Keratinocyte (primary cell): ENCODE results near the gene SH3PXD2A. TPM values are rescaled to one million over a fixed set of nuclear protein-coding genes. Genes with fewer than 3 reads are reported as not detected.

ENCODE experiments used
- DNase-seq: peaks from one replicate; pipeline ENCODE4 v3.0.0-alpha.2; 2011; ENCODE audit warnings: low read depth, missing footprints, low spot score
- FAIRE-seq: peaks from 2 replicates; lab custom pipeline; 2011; peaks lifted over from hg19 to GRCh38; lab: Jason Lieb, UNC
- H2AFZ ChIP-seq: 2 replicates; pipeline ENCODE4 v1.6.0; 2012; ENCODE audit warnings: low read length, control low read depth, inconsistent platforms; ENCODE audit not compliant: control insufficient read depth
- H3K27ac ChIP-seq: 2 replicates; pipeline ENCODE4 v1.5.1; 2011; ENCODE audit warnings: low read length; ENCODE audit not compliant: control insufficient read depth, insufficient read depth
- H3K27me3 ChIP-seq: 3 replicates; pipeline ENCODE4 v1.6.0; 2011; ENCODE audit warnings: low read length; ENCODE audit not compliant: control insufficient read depth, insufficient read depth; ENCODE audit errors: extremely low read depth
- H3K36me3 ChIP-seq, 2 experiments: 2 replicates in 1 of 2; 3 replicates in 1 of 2; pipeline ENCODE4 v1.5.1; 2011; ENCODE audit warnings: low read length in 2 of 2, mild to moderate bottlenecking in 1 of 2; ENCODE audit not compliant: control insufficient read depth in 2 of 2, insufficient read depth in 2 of 2; ENCODE audit errors: extremely low read depth in 1 of 2
- H3K4me1 ChIP-seq: 3 replicates; pipeline ENCODE4 v1.5.1; 2011; ENCODE audit warnings: low read length; ENCODE audit not compliant: control insufficient read depth, insufficient read depth; ENCODE audit errors: extremely low read depth
- H3K4me2 ChIP-seq: 3 replicates; pipeline ENCODE4 v1.6.0; 2011; ENCODE audit warnings: low read depth, low read length; ENCODE audit not compliant: control insufficient read depth, insufficient read depth; ENCODE audit errors: extremely low read depth
- H3K4me3 ChIP-seq, 3 experiments: fragments of 200-600 bp in 1 of 3; sonication (generic) in 1 of 3; 2 replicates in 2 of 3; 3 replicates in 1 of 3; pipeline ENCODE4 v1.5.1; 2011 to 2016; ENCODE audit warnings: low read length in 3 of 3, mild to moderate bottlenecking in 3 of 3, control low read depth in 2 of 3, inconsistent platforms in 1 of 3, low read depth in 1 of 3, mixed read lengths in 1 of 3, mixed run types in 1 of 3, moderate library complexity in 1 of 3; ENCODE audit not compliant: control insufficient read depth in 2 of 3, insufficient read depth in 2 of 3; ENCODE audit errors: extremely low read depth in 1 of 3
- H3K79me2 ChIP-seq: 2 replicates; pipeline ENCODE4 v1.6.0; 2012; ENCODE audit warnings: low read length; ENCODE audit not compliant: control insufficient read depth, insufficient read depth
- H3K9ac ChIP-seq: 3 replicates; pipeline ENCODE4 v1.6.0; 2011; ENCODE audit warnings: low read length; ENCODE audit not compliant: control insufficient read depth, insufficient read depth; ENCODE audit errors: extremely low read depth
- H3K9me1 ChIP-seq: 3 replicates; pipeline ENCODE4 v1.6.0; 2011; ENCODE audit warnings: low read length; ENCODE audit not compliant: control insufficient read depth, insufficient read depth; ENCODE audit errors: extremely low read depth
- H3K9me3 ChIP-seq: 2 replicates; pipeline ENCODE4 v1.5.1; 2012; ENCODE audit warnings: low read depth, low read length; ENCODE audit not compliant: control insufficient read depth
- H4K20me1 ChIP-seq: 3 replicates; pipeline ENCODE4 v1.6.0; 2011; ENCODE audit warnings: low read length; ENCODE audit not compliant: control insufficient read depth, insufficient read depth; ENCODE audit errors: extremely low read depth
- CTCF ChIP-seq, 3 experiments: IDR thresholded peaks in 1 of 3; conservative IDR thresholded peaks in 1 of 3; optimal IDR thresholded peaks in 1 of 3; 2 replicates in 2 of 3; 3 replicates in 1 of 3; pipeline versions ENCODE3 to v1.5.1; 2011; ENCODE audit warnings: low read length in 3 of 3, mild to moderate bottlenecking in 3 of 3, moderate library complexity in 2 of 3, control low read depth in 1 of 3, inconsistent platforms in 1 of 3; ENCODE audit not compliant: insufficient read depth in 2 of 3; ENCODE audit errors: extremely low read depth in 1 of 3
- EZH2 ChIP-seq: IDR thresholded peaks from one replicate; pipeline ENCODE4 v1.6.1; 2012; ENCODE audit warnings: inconsistent platforms, mild to moderate bottlenecking, low read length, moderate library complexity
- dilution Hi-C: fragments of 300-500 bp; cut with MboI; formaldehyde crosslinking; loops from one replicate; pipeline ENCODE4 v1.7.0; 2020; ENCODE audit warnings: low sequenced_read_pairs; ENCODE audit not compliant: extremely low pct_ligation_motif_present
- polyA plus RNA-seq, 5 experiments: library from polyadenylated mRNA; depleted of rRNA in 3 of 5; stranded (reverse) in 3 of 5; stranded (forward) in 1 of 5; unstranded in 1 of 5; fragments of >200 nt; gene quantifications; 1 replicate in 1 of 5; 2 replicates in 3 of 5; 3 replicates in 1 of 5; pipeline versions ENCODE4 v1.2.1 to v1.2.3, GENCODE V29; 2011 to 2012; ENCODE audit warnings: missing spikeins in 2 of 5, low read depth in 1 of 5, low replicate concordance in 1 of 5

Gene SH3PXD2A
- polyA plus RNA-seq, 1 donor (not counting 4 experiments of a cell fraction or from before 2014, with no cell fraction given), result 33.9 TPM

- FAIRE-seq, result no peak
Measured at GRCh38 chr10:103559776-103560175, 295.6 kb downstream of the SH3PXD2A start.

GRCh38 chr10:103558911-103559310, 296.5 kb downstream of the SH3PXD2A start:
- no peak for FAIRE-seq
- H3K79me2 ChIP-seq, result no peaks in the 10 kb centered on the region
- dilution Hi-C loops, result no loop called here
- no peak for DNase-seq
- H3K9me3 ChIP-seq, result no peaks in the 10 kb centered on the region
- H3K27me3 ChIP-seq, result peaks cover 49% of the 10 kb centered on the region
- no peak overlapping the region for H3K4me3 ChIP-seq
- TF ChIP-seq CTCF (optimal IDR thresholded peaks at IDR 0.05 in 1 of 3, IDR thresholded peaks at IDR 0.05 in 1 of 3, conservative IDR thresholded peaks at IDR 0.05 in 1 of 3; ENCODE audit: extremely low read depth in 1 of 3, insufficient read depth in 2 of 3, low read length in 3 of 3), result no peak
- TF ChIP-seq EZH2, result no peak
- H3K9ac ChIP-seq, result no peak overlapping the region
- no peaks in the 10 kb centered on the region for H4K20me1 ChIP-seq
- H3K4me2 ChIP-seq, result no peak overlapping the region
- no peaks in the 10 kb centered on the region for H3K4me1 ChIP-seq
- no peak overlapping the region for H3K27ac ChIP-seq
- H2AFZ ChIP-seq, result no peak overlapping the region
- H3K36me3 ChIP-seq, result no peaks in the 10 kb centered on the region
- no peaks in the 10 kb centered on the region for H3K9me1 ChIP-seq

More at GRCh38 chr10:103559776-103560175, 295.6 kb downstream of the SH3PXD2A start:
- H3K27me3 ChIP-seq, result peaks cover 42% of the 10 kb centered on the region
- no peak for DNase-seq
- no peaks in the 10 kb centered on the region for H4K20me1 ChIP-seq
- H3K79me2 ChIP-seq, result no peaks in the 10 kb centered on the region
- H3K9me1 ChIP-seq, result no peaks in the 10 kb centered on the region
- H3K9me3 ChIP-seq, result no peaks in the 10 kb centered on the region
- H3K4me1 ChIP-seq, result no peaks in the 10 kb centered on the region
- H3K9ac ChIP-seq, result no peak overlapping the region
- no peaks in the 10 kb centered on the region for H3K36me3 ChIP-seq
- dilution Hi-C loops, result no loop called here
- TF ChIP-seq EZH2, result no peak
- no peak for TF ChIP-seq CTCF (optimal IDR thresholded peaks at IDR 0.05 in 1 of 3, IDR thresholded peaks at IDR 0.05 in 1 of 3, conservative IDR thresholded peaks at IDR 0.05 in 1 of 3; ENCODE audit: extremely low read depth in 1 of 3, insufficient read depth in 2 of 3, low read length in 3 of 3)
- H3K27ac ChIP-seq, result no peak overlapping the region
- no peak overlapping the region for H3K4me3 ChIP-seq
- H3K4me2 ChIP-seq, result no peak overlapping the region
- H2AFZ ChIP-seq, result no peak overlapping the region
